HG03460 (cell line): ENCODE results near the gene EFHB.
"Not testable (repeated sequence)": the region's sequence is repeated elsewhere in the genome, so short reads cannot be mapped to it uniquely, and the experiment has no call there.

Experiments used
- ATAC-seq: cut with Tn5 transposase; IDR thresholded peaks from one replicate; pipeline ENCODE4 v1.9.1; 2021; ENCODE audit not compliant: unreplicated experiment

EFHB gene, protein sequence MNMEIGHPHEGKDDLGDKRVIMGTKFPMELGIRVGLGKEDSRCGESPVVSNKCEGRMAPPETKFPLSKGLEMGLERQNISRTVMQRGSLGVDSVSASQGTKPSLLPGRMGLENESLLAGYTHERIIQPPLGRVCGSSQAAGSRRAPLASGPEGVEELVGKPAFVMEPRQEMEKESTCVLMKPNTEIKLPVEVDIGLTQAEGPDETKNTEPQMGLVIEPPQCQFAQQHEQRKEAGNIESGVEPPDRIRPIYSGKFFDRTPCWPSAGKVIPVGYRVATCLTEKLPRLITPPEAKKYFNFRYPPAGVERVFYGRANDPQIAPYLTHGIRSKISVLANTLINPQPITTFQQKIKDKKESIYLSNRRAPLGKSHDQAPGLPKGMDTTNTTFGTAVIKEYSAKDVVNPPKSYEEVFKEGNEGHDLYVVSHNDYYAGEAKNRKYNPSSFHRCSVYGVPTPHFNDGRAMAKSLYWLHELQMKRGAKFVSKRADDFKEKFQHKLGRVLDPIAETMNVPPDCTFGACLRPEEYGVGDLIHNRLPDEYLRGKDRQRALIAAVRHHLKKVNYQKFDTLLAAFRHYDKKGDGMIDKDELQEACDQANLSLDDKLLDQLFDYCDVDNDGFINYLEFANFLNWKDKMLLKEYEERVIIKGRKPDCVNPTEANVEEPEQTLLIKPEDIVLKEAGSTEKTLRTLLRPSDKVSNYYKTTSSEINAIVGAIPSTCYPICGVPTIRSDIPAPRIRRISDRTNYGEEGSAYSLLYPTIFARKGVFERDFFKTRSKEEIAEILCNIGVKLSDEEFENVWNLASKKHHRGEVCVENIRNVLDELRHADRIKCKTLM

DNA sequence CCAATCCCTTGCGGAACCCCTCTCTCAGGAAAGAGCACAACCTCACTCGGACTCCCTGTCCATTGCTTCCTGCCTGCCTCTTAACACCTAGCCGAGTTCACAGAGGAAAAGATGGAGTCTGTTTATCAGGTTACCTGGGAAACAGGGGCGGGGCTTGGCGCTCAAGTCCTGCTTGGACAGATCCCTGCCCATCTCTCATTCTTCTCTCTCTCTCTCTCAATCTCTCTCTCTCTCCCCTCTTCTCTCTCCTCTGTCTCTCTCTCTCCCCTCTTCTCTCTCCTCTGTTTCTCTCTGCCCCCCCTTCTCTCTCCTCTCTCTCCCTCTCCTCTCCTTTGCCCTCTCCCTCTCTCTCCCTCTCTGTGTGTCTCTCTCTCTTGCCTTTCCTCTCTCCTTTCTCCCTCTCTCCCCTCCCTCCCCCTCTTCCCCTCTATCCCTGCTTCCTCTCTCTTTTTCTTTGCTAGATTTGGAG lies at the start of gene EFHB:
EFHB (minus strand) TSS at position 120 of the 469 bp plus-strand sequence. CDS start 199 bp downstream, outside the sequence.
- ATAC-seq, result no peak

DNA sequence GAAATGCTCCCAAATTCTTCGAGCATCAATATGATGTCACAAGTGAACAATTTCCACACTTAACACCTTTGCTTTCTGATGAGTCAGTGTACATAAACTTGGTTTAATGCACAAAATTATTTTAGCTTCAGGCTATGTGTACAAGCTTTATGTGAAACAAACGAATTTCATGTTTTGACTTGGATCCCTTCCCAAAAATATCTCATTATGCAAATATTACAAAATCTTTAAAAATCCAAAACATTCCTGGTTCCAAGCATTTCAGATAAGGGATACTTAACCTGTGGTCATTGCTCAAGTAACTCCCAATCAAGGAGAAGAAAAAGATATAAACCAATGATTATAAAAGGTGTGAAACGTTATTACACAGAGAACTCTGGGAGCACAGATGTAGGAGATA lies 38.0 kb upstream of the EFHB start:
- no peak for ATAC-seq

DNA sequence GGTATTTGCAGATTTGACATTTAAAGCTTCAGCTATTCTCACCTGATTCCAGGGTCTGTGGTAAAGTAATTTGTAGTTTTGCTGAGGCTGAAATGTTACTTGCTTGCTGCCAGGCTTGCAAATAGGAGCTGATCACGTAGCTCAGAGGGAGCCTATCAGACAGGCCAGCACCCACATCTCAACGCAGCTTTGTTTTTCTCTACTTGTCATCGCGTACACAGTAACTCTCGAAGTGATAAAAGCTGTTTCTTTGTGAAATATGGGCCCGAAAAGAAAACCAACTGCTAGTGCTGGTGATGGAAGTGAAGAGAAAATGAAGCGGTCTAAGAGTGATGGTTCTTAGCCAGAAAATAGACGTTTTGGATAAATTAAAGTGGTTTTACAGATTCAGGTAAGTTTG lies 36.3 kb upstream of the EFHB start:
- ATAC-seq, result no peak

DNA sequence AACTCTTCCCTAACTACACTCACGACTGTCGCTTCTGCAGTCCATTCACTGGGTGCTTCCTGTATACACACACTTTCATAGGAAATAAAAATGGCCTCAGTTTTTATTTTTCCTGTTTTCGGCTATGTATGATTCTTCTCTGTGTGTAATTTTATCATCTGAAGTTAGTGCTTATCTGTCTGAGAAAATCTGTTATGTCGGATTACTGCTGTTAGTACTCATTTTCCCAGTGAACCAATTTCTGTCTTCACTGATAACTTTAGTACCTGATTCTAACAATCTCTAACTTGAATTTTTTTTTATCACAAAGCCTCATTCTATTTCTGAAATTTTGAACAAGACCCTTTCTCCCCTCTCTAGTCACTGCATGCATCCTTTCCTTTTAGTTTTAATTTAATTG lies 33.8 kb upstream of the EFHB start:
- no peak for ATAC-seq

DNA sequence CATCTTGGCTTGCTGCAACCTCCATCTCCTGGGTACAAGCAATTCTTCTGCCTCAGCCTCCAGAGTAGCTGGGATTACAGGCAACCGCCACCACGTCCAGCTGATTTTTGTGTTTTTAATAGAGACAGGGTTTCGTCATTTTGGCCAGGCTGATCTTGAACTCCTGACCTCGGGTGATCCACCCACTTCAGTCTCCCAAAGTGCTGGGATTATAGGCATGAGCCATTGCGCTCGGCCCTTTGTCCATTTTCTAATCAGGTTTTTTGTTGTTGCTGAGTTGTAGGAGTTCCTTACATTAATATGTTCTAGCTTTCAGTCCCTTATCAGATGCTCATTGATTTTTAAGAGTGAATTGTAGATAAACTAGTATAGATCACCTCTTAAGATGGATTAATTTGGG lies 33.2 kb upstream of the EFHB start:
- no peak for ATAC-seq

DNA sequence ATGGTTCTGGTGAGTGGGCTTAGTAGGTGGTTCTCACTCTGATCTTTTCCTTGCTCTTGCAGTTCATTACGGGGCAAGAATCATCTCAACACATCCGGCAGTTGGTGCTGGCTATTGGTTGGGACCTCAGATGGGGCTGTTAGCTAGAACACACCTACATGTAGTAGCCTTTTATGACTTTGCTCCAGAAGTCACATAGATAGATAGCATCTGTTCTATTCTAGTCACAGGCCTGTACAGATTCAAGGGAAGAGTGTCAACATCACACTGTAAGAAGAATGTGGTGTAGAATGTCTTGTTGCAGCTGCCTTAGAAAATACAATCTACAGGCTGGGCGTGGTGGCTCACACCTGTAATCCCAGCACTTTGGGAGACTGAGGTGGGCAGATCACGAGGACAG lies 27.9 kb upstream of the EFHB start:
- no peak for ATAC-seq

DNA sequence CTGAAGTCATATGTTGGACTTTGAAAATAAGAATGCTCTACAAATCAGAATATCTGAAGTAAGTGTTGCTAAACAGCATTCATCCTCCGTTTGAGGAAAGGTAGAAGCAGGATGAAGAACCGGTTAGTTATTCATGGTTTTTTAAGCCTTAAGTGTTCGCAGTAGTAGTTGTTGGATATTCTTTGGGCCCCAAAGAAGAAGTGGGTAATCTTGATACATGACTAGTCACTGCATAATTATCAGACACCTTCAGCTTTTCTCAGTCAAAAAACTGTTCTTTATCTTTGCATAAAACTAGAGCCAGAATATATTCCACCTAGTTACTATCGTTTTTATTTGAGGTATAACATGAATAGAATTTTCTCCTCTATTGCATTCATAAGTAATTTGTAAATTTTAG lies 26.7 kb upstream of the EFHB start:
- no peak for ATAC-seq

DNA sequence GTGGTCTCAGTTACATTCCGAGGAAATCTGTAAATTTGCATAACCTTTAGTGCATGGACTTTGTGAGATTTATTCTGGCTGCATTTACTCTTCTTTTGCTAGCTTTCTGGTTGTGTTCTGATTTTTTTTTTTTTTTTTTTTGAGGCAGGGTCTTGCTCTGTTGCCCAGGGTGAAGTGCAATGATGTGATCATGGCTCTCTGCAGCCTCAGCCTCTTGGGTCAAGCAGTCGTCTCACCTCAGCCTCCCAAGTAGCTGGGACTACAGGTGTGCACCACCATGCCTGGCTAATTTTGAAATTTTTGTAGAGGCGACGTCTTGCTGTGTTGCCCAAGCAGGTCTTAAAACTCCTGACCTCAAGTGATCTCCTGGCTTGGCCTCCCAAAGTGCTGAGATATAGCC lies 25.5 kb upstream of the EFHB start:
- no peak for ATAC-seq

DNA sequence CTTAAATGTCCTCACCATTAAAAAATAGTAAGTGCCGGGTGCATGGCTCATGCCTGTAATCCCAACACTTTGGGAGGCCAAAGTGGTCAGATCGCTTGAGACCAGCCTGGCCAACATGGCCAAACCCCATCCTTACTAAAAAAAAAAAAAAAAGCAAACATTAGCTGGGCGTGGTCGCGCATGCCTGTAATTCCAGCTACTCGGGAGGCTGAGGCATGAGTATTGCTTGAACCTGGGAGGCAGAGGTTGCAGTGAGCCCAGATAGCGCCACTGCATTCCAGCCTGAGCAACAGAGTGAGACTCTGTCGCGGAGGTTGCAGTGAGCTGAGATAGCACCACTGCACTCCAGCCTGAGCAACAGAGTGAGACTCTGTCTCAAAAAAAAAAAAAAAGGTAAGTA lies 23.3 kb upstream of the EFHB start:
- ATAC-seq, result not testable (repeated sequence)

DNA sequence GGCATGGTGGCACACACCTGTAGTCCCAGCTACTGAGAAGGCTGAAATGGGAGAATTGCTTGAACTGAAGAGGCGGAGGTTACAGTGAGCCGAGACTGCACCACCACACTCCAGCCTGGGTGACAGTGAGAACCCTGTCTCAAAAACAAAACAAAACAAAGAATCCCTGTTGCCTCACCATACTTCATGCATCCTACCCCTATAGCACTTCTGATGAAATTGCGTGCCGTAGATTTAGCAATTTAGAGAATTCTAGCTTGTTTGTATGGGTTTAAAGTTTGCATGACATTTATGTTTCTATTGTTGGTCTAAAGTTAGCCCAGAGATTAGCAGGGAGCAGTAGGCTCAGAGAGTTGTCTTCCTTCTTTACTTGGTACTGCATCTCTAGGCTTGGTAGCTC lies 20.7 kb upstream of the EFHB start:
- ATAC-seq, result no peak

DNA sequence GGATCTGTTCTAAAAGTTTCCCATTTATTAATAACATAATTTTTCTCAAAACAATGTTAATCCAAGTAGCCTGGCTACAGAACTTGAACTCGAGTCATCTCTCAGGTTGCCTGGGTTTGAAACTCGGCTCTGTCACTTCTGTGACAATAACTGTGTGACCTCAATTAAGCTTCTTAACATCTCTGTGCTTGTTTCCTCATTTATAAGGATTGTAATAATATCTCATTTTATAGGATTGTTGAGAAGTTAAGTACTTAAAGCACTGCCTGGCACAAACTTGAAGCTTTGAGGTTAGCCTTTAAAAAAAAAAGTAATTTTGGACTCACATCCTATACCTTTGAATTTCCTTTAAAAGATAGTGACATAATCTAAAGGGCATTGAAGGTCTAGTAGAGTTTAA lies 16.3 kb upstream of the EFHB start:
- no peak for ATAC-seq

DNA sequence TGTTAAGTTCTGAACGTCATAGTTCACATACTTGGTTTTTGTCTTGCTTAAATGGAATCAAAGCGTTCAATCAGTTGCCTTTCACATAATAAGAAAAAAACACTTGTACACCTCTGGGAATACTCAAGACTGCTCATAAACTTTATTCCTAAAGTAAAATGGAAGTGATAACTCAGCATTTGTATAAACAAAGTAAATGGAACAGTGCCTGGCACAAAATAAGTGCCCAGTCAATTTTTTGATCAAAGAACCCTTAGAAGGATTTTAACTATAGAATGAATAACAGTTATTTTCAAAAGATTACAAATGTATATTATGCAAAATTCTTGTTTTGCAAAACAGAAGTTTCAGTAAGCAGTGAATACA lies 14.2 kb upstream of the EFHB start:
- ATAC-seq, result no peak

DNA sequence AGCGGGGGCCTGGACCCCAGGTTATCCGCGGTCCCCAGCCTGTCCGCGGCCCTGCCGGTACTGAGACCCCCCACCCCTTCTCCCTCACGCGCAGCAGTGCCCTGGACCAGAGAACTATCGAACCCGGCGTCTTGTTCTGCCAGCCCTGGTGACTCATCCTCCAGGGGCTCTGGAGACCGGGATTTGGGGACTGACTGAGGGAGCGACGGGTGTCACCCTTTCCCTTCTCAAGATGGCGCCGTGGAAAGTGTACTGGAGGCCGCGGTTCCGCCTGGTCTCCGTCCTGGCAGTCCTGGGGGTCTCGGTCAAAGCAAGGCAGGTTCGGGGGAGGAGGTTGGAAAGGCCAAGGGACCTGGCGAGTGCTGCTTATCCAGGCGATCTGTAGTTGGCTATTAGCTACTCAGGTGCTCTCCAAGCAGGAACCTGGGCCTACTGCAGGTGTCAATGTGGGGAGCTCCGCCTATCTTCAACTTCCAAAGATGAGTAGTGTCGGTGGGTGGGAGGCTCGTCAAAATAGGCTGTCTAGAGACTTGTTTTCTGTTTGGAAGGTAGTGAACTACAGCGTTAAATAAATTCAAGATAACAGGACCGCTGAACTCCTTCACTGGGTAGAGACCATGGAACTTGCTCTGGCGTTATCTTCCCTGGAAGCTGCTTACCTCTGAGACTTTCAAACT lies 13.7 kb upstream of the EFHB start:
- peak; percentile 22 for ATAC-seq

DNA sequence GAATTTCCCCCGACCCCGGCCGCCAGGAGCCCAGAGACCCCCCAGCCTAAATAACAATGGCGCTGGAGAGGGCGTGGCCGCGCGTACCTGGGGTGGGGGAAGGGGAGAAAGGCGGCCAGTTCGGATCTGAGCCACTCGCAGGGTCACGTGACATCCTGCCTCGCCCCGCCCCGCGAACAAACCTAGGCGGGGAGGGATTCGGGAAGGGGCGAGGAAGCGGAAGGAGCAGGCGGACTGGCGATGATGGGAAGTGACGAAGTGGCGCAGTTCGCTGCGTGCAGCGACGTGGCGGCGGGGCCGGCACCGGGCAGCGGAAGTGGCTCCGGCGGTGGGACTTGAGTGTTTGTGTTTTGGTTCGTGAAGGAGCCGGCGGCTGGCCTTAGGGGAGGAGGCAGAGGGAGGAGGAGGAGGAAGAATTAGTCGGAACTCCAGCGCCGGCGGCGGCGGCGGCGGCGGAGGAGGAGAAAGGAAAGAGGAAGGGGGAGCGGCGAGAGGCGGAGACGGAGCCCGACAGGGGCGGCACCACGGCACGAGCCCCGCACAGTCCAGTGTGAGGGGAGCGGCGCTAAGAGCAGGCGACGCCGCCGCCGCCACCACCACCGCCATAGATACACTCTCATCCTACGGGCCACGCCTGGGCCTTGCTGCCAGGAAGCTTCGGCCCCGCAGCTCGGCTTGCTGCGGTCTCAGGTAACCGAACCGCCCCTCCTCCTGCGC lies 13.0 kb upstream of the EFHB start, which contains the start of gene RAB5A:
RAB5A (plus strand) TSS at position 266 of the 717 bp plus-strand sequence. CDS start 3,802 bp downstream, outside the sequence.
- peak; percentile 95 for ATAC-seq

DNA sequence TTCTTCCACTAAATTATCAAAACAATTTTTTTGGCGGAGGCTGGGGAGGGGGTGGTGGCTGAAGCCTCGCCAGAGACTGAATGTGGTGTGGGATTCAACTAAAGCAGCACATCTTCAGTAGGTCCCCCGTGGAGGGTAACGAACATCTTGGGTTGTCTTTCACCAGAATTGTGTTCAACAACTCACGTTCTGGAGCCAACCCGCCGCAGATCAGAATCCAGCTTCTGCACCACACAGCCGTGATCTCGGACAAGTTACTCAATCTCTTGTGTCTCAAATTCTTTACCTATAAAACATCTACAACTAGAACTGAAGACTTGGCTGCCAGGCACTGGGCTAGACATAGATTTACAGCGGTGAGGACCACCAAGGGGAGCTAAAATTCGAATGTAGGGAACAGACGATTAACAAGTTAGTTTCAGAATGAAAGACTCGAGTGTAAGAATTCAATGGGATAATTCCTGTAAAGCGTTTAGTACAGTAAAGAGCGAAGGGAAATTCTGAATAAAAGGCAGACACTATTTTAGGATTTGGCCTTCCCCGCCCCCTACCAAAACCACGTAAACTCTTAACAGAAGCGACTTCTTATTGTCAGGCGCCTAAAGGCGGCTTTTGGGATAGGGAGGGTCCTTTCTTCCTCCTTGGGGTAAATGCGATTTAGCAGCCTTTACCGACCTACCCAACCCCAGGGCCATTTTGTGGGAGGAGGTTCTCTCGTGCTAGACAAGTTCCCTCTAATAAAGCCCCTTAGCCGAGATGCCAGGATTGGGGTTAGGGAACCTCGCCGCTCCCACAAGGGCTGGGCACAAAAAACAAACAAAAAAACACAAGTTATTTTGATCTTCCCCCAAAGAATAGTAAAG lies 12.2 kb upstream of the EFHB start:
- peak; percentile 1 for ATAC-seq

DNA sequence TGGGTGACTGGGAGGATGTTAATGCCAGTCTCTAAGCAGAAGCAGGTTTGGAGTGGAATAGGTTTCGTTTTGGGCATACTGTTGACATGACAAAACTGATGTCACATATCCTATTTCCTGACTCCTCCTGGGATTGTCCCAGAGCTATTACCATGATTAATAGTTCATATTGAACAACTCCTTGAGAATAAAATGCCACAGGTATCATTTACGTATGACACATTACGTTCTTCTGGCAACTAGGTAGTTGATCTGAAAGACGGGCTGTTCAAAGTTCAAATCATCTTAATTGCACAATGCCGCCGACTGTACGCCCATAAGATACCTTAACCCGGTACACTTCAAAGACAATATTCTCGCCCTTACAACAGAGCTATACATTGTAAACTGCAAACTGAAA lies 11.5 kb upstream of the EFHB start:
- no peak for ATAC-seq

DNA sequence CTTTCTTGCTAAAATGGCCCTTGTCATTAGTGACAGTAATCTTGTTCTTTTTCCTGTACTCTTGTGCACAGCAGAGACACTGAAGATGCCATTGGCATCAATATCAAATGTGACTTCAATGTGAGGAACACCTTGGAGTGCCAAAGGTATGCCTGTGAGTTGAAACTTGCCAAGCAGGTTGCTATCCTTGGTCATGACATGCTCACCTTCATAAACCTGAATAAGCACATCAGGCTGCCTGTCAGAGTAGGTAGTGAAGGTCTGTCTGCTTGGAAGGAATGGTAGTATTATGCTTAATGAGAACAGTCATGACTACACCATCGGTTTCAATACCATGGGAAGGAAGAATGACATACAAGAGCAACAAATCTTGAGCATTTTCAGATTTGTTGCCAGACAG lies 6.6 kb upstream of the EFHB start:
- no peak for ATAC-seq

DNA sequence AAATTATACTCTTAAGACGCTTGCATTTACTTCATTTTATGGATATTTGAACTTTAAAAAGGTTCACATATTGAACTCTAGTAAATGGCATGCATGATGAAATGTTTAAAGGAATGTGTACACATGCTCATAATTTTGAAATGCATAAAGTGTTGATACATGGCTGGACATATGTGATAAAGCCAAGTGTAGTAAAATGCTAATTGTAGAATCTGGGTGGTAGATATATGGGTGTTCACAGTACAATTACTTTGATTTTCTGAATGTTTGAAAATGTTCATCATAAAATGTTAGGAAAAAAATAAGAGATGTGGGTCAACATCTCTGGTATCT lies 4.2 kb upstream of the EFHB start:
- ATAC-seq, result no peak

DNA sequence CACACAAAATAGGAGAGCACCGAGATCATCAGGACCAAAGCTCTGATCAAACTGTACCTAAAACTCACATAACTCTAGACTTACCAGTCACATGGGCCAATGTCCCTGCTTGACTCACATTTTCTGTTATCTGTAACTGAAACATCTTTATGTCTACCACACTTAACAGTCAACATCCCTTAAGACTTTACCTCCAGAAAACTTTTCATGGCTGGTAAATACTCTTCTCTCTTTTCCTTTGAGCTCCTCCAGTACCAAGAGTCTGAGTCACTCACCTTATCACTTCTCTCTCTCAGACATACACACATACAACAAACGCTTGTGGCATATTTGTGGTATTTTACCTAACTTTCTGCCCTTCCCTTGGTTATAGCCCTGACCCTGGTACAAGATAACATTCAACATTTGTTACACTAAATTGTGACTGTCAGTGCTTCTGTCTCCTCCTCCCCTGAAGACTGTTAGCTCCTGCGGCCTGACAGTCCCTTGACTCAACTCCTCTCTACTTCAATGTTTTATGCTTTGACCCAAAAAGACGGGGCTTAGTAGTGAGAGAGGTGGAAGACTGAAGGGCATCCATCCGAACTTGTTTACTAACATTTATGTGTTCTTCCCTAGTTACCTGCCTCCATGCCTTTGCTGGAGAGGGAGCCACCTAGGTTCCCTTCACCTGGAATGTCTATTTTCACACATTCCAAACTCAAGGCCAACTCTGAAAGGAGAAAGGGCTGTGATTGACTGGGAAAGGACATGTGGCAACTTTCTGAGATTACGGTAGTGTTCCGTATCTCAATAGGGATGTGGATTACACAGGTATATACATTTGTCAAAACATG lies 3.7 kb upstream of the EFHB start:
- no peak for ATAC-seq
